Neural crest cell (in vitro differentiated cells): ENCODE measurements around the gene EBF3. TPM values are rescaled to one million over a fixed set of nuclear protein-coding genes. Genes with fewer than 3 reads are reported as not detected.
"Not testable (repeated sequence)": the region's sequence is repeated elsewhere in the genome, so short reads cannot be mapped to it uniquely, and the experiment has no call there.

Experiments
- DNase-seq: peaks from one replicate; pipeline ENCODE4 v3.0.0; 2021; ENCODE audit warnings: low read depth, mixed read lengths, low spot score
- H3K27ac Mint-ChIP-seq: one replicate; pipeline ENCODE4 v1.8.0; 2021; ENCODE audit warnings: mild to moderate bottlenecking, mixed read lengths; ENCODE audit not compliant: unreplicated experiment
- H3K27me3 Mint-ChIP-seq: 2 replicates; pipeline ENCODE4 v1.8.0; 2021; ENCODE audit warnings: low read depth, mild to moderate bottlenecking, mixed read lengths
- H3K36me3 Mint-ChIP-seq: 2 replicates; pipeline ENCODE4 v1.8.0; 2021; ENCODE audit warnings: low read depth, mild to moderate bottlenecking, mixed read lengths
- H3K4me1 Mint-ChIP-seq: 2 replicates; pipeline ENCODE4 v1.8.0; 2021; ENCODE audit warnings: mixed read lengths
- H3K4me3 Mint-ChIP-seq: one replicate; pipeline ENCODE4 v1.8.0; 2021; ENCODE audit warnings: mild to moderate bottlenecking, mixed read lengths
- H3K9me3 Mint-ChIP-seq: 2 replicates; pipeline ENCODE4 v1.8.0; 2021; ENCODE audit warnings: mixed read lengths
- total RNA-seq: library from RNA; stranded (reverse); gene quantifications from 2 replicates; pipeline ENCODE4 v1.2.1, GENCODE V29; 2021
- TF ChIP-seq, protein P1 (sequence below): fragments of 200-600 bp; sonication (generic); conservative IDR thresholded peaks from 2 replicates; pipeline ENCODE4 v1.5.0; 2021; ENCODE audit warnings: antibody characterized with exemption, mild to moderate bottlenecking

Gene EBF3
- total RNA-seq, 1 donor from 2014 or later, result 11.6 TPM

DNA sequence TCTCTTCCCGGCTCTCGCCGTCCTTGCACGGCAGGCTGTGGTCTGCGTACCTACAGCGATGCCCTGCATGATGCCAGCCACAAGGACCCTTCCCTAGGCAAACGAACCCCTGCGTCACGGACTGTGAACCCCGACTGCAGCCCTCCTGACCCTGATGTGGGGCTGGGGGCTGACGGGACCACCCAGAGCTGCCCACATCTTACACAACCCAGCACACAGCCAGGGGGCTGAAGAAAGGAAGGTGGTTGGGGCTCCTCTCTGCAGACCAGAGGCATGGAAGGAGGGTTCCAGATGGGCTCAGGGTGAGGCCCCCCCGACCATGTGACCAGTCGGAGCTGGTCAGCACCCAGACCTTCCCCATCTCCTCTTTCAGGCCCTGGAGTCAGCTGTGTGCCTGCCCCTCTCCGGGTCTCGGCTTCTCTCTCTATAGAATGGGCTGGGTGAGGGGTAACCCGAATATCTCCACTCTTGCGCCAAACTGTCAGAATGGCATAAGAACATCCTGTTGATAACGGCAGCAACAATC, 41.4 kb downstream of the EBF3 start:
- TF ChIP-seq, protein P1, sequence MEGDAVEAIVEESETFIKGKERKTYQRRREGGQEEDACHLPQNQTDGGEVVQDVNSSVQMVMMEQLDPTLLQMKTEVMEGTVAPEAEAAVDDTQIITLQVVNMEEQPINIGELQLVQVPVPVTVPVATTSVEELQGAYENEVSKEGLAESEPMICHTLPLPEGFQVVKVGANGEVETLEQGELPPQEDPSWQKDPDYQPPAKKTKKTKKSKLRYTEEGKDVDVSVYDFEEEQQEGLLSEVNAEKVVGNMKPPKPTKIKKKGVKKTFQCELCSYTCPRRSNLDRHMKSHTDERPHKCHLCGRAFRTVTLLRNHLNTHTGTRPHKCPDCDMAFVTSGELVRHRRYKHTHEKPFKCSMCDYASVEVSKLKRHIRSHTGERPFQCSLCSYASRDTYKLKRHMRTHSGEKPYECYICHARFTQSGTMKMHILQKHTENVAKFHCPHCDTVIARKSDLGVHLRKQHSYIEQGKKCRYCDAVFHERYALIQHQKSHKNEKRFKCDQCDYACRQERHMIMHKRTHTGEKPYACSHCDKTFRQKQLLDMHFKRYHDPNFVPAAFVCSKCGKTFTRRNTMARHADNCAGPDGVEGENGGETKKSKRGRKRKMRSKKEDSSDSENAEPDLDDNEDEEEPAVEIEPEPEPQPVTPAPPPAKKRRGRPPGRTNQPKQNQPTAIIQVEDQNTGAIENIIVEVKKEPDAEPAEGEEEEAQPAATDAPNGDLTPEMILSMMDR, result no peak
- Mint-ChIP-seq H3K36me3 (no peaks in the 10 kb centered on the region), H3K9me3 (no peaks in the 10 kb centered on the region), H3K27me3 (no peaks in the 10 kb centered on the region), H3K27ac (no peak overlapping the region), H3K4me3 (no peak overlapping the region), H3K4me1 (no peaks in the 10 kb centered on the region)
- no peak for DNase-seq

DNA sequence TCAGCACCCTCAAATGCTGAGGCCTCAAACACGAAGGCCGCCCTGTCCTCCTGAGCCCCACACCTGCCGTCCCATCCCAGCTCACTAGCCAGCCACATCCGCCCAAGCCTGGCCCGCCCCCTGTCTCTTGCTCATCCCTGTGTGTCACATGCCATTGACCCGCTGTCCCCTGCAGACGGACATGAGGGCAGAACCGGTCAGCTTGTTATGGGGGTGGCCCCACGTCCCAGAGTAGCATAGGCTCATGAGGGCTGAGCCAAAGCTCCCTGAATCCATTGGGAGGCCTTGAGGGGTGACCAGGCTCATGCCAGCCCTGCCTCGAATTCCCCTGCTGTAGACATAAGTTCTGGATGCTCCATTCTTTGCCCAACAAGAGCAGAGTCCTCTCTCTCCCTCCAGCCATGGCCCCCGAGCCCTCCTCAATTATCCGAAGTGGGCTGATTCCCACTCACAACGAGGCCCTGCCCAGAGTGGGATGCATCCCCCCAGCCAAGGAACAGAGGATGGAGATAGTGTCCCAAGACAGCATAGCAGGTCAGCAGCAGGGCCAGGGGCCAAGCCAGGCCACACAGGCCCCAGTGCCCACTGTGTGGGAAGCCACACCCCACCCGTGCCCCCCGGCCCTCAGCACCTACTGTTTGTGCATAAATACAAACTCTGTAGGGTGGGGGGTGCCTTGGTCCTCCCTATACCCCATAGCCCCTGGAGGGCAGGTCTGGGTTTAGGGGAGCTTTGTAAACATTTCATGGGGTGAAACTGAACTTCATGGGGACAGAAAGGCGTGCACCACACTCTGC, 42.1 kb downstream of the EBF3 start:
- no peak overlapping the region for H3K27ac Mint-ChIP-seq
- no peak for DNase-seq
- no peaks in the 10 kb centered on the region for H3K36me3 Mint-ChIP-seq
- TF ChIP-seq, protein P1, result no peak
- no peak overlapping the region for H3K4me3 Mint-ChIP-seq
- H3K4me1 Mint-ChIP-seq, result no peaks in the 10 kb centered on the region
- H3K27me3 Mint-ChIP-seq, result no peaks in the 10 kb centered on the region
- H3K9me3 Mint-ChIP-seq, result no peaks in the 10 kb centered on the region

DNA sequence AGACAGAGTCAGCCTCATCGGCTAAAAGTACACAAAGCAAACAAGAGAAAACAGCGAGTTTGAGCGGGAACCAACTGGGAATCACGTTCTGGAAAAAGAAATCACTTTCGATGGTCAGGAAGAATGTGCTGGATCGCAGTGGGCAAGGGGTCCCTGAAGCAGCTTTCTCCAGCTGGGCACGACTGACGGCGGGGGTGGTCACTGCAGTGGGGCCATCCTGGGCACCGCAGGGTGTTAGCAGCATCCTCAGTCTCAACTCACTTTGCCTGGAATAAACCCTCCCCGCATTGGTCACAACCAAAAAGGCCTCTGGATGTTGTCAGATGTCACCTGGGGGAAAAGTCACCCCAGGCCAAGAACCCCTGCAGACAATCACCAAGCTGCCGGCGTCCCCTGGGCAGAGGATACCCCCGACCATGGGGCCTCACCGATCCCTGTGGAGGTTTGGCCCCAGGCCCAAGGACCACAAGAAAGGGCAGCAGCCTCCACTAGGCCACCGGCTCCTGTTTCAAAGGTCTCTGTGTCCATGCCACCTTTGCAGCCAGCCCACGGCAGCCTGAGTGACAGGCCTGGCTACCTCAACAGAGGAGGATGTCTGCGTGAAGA, 42.9 kb downstream of the EBF3 start:
- H3K4me3 Mint-ChIP-seq, result no peak overlapping the region
- no peaks in the 10 kb centered on the region for H3K9me3 Mint-ChIP-seq
- TF ChIP-seq, protein P1, result no peak
- H3K4me1 Mint-ChIP-seq, result no peaks in the 10 kb centered on the region
- DNase-seq, result no peak
- H3K36me3 Mint-ChIP-seq, result no peaks in the 10 kb centered on the region
- no peak overlapping the region for H3K27ac Mint-ChIP-seq
- no peaks in the 10 kb centered on the region for H3K27me3 Mint-ChIP-seq

DNA sequence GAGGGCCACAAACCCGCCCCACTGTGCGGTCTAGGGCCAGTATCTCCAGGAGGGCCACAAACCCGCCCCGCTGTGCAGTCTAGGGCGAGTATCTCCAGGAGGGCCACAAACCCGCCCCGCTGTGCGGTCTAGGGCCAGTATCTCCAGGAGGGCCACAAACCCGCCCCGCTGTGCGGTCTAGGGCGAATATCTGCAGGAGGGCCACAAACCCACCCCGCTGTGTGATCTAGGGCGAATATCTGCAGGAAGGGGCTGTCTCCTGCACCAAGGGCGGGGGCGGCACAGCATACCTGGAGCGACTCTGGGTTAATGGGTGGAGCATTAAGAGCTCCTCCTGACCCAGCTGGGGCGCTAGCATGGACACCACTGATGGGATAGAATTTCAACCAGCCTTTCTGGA, 43.9 kb downstream of the EBF3 start:
- not testable (repeated sequence) for H3K27me3 Mint-ChIP-seq, H3K9me3 Mint-ChIP-seq, H3K27ac Mint-ChIP-seq, DNase-seq, H3K4me1 Mint-ChIP-seq, H3K4me3 Mint-ChIP-seq, H3K36me3 Mint-ChIP-seq

DNA sequence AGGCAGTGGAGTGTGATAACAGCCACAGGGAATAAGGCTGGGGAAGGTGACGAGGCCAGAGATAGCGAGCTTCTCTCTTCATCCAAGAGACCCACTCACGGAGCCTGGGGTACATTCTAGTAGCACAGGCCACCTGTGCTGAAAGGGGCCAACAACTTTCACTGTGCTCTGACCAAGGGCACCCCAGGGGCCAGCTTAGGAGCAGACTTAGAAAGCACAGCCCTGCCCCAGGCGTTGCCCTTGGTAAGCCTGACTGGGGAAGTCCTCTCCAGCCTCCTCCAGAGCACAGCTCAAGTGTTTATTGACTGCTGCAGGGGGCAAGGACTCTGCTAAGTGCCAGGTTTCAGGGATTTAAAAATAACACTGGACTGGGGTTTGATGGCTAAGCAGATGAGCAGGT, 44.7 kb downstream of the EBF3 start:
- H3K36me3 Mint-ChIP-seq, result no peaks in the 10 kb centered on the region
- no peaks in the 10 kb centered on the region for H3K4me1 Mint-ChIP-seq
- no peaks in the 10 kb centered on the region for H3K9me3 Mint-ChIP-seq
- DNase-seq, result no peak
- TF ChIP-seq, protein P1, result no peak
- no peaks in the 10 kb centered on the region for H3K27me3 Mint-ChIP-seq
- H3K27ac Mint-ChIP-seq, result no peak overlapping the region
- H3K4me3 Mint-ChIP-seq, result no peak overlapping the region

DNA sequence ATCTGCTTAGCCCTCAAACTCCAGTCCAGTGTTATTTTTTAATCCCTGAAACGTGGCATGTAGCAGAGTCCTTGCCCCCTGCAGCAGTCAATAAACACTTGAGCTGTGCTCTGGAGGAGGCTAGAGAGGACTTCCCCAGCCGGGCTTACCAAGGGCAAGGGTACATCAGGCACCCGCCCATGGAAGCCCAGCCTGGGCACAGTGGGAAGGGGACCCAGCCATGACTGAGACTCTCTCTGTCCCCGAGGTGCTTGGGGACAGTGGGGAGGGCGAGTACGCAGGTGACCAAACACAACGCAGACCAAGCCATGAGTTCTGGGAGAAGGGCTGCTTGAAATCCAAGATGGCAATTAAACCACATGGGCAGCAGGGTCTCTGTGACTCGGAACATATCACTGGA, 45.2 kb downstream of the EBF3 start:
- TF ChIP-seq, protein P1, result no peak
- H3K4me3 Mint-ChIP-seq, result no peak overlapping the region
- no peaks in the 10 kb centered on the region for H3K36me3 Mint-ChIP-seq
- H3K4me1 Mint-ChIP-seq, result peaks cover 2% of the 10 kb centered on the region
- no peaks in the 10 kb centered on the region for H3K9me3 Mint-ChIP-seq
- DNase-seq, result no peak
- H3K27me3 Mint-ChIP-seq, result no peaks in the 10 kb centered on the region
- H3K27ac Mint-ChIP-seq, result no peak overlapping the region
